ENCODE data around the gene LRBA. TPM values are rescaled to one million over a fixed set of nuclear protein-coding genes. Genes with fewer than 3 reads are reported as not detected.

LRBA gene
- total and polyA plus RNA-seq, 2 donors (not counting 3 experiments of a cell fraction or from before 2014, with no cell fraction given), result 18.0 to 35.1 TPM

DNA sequence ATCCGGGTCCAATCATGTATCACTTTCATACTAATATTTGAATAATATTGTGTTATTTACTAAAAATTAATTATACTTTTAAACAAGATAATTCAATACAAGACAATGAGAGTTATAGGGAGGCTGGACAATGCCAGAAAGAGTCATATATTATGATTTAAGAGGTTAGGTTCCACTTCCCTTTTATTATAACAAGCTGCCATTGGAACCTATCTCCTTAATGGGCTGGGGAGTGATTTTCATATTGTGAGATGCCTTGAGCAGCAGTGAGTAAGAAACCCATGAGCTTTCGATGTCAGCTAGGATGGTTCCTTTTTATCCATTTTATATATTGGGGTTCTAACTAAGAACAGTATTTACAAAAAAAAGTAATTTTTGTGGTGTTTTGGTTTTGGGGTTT lies 341.3 kb downstream of the LRBA start:
- intact Hi-C loops (cut with micrococcal nuclease), result no loop called here
- H3K9me1 ChIP-seq (replicated peaks; ENCODE audit: control insufficient read depth, extremely low read depth, insufficient read depth, low read length), result no peaks in the 10 kb centered on the region
- DNase-seq (ENCODE audit: low read depth, low spot score) (no peak), FAIRE-seq (no peak)
- CTCF ChIA-PET, result no interaction called here
- no peak overlapping the region for H3K4me3 ChIP-seq (replicated peaks in 1 of 3; ENCODE audit: insufficient read depth in 1 of 3, low read depth in 1 of 3, low read length in 3 of 3)
- H3K36me3 ChIP-seq (ENCODE audit: control insufficient read depth in 2 of 2, extremely low read depth in 1 of 2, insufficient read depth in 2 of 2, low read length in 2 of 2), result no peaks in the 10 kb centered on the region
- no peaks in the 10 kb centered on the region for H3K79me2 ChIP-seq (ENCODE audit: control insufficient read depth, insufficient read depth, low read length)
- no peaks in the 10 kb centered on the region for H4K20me1 ChIP-seq (replicated peaks; ENCODE audit: control insufficient read depth, extremely low read depth, insufficient read depth, low read length)
- dilution Hi-C loops (cut with MboI; ENCODE audit: extremely low pct_ligation_motif_present, low sequenced_read_pairs), result no loop called here
- H2AFZ ChIP-seq (ENCODE audit: low read depth, low read length), result no peak overlapping the region
- H3K4me1 ChIP-seq (ENCODE audit: control insufficient read depth, extremely low read depth, insufficient read depth, low read length), result no peaks in the 10 kb centered on the region
- H3K27me3 ChIP-seq (ENCODE audit: control insufficient read depth in 2 of 2, insufficient read depth in 2 of 2, low read length in 2 of 2), result no peaks in the 10 kb centered on the region
- no peak for TF ChIP-seq POLR2A (IDR thresholded peaks at IDR 0.05; ENCODE audit: low read depth, low read length)
- TF ChIP-seq, protein P1, sequence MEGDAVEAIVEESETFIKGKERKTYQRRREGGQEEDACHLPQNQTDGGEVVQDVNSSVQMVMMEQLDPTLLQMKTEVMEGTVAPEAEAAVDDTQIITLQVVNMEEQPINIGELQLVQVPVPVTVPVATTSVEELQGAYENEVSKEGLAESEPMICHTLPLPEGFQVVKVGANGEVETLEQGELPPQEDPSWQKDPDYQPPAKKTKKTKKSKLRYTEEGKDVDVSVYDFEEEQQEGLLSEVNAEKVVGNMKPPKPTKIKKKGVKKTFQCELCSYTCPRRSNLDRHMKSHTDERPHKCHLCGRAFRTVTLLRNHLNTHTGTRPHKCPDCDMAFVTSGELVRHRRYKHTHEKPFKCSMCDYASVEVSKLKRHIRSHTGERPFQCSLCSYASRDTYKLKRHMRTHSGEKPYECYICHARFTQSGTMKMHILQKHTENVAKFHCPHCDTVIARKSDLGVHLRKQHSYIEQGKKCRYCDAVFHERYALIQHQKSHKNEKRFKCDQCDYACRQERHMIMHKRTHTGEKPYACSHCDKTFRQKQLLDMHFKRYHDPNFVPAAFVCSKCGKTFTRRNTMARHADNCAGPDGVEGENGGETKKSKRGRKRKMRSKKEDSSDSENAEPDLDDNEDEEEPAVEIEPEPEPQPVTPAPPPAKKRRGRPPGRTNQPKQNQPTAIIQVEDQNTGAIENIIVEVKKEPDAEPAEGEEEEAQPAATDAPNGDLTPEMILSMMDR (IDR thresholded peaks at IDR 0.05; ENCODE audit: extremely low read depth in 1 of 2, insufficient read depth in 1 of 2, low read depth in 1 of 2, low read length in 2 of 2), result no peak
- no peak for TF ChIP-seq MYC (IDR thresholded peaks at IDR 0.05; ENCODE audit: low read depth, low read length)
- no peak for TF ChIP-seq FOS (IDR thresholded peaks at IDR 0.05; ENCODE audit: borderline replicate concordance, insufficient read depth, low read length)
- no TSS peak for BruUV-seq (replicated peaks)
- no peak overlapping the region for H3K4me2 ChIP-seq (ENCODE audit: insufficient read depth, low read length)
- no peak overlapping the region for H3K9ac ChIP-seq (replicated peaks; ENCODE audit: extremely low read depth, insufficient read depth, low read length)
- POLR2A ChIA-PET, result no interaction called here
- no peaks in the 10 kb centered on the region for H3K9me3 ChIP-seq (replicated peaks; ENCODE audit: control insufficient read depth, insufficient read depth, low read length)
- no peak overlapping the region for H3K27ac ChIP-seq (ENCODE audit: insufficient read depth, low read depth, low read length)

DNA sequence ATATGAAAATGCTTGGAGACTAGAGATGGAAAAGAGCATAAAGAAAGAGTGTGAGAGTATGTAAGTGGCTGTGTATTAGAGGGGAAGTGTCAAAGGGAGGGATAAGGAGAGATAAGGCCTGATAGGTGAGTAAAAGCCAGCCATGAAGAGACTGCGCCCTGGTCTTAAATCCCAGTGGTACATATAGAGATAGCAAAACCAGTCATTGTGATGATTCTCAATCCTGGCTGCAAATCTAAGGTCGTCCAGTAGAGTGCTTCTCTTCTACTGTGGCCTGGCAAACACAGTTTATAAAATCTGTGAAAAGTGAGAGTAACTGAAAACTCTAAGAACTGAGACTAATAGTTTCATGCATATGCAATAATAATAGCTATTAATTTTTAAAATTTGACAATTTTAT lies 346.3 kb downstream of the LRBA start:
- DNase-seq (ENCODE audit: low read depth, low spot score), result no peak
- no peak for FAIRE-seq
- H3K79me2 ChIP-seq (ENCODE audit: control insufficient read depth, insufficient read depth, low read length), result no peaks in the 10 kb centered on the region
- no TSS peak for BruUV-seq (replicated peaks)
- no peaks in the 10 kb centered on the region for H3K9me1 ChIP-seq (replicated peaks; ENCODE audit: control insufficient read depth, extremely low read depth, insufficient read depth, low read length)
- TF ChIP-seq POLR2A (IDR thresholded peaks at IDR 0.05; ENCODE audit: low read depth, low read length) (no peak), JUN (IDR thresholded peaks at IDR 0.05; ENCODE audit: borderline replicate concordance, insufficient read depth, insufficient read length, low read depth) (no peak), POLR2AphosphoS5 (IDR thresholded peaks at IDR 0.05; ENCODE audit: insufficient read depth, low read depth, low read length) (no peak), MYC (IDR thresholded peaks at IDR 0.05; ENCODE audit: low read depth, low read length) (no peak), FOS (IDR thresholded peaks at IDR 0.05; ENCODE audit: borderline replicate concordance, insufficient read depth, low read length) (no peak), EZH2 (IDR thresholded peaks at IDR 0.05; ENCODE audit: borderline replicate concordance, low read depth, low read length, severe bottlenecking) (no peak), GATA2 (IDR thresholded peaks at IDR 0.05; ENCODE audit: insufficient read depth, insufficient read length, low read depth, low read length) (no peak)
- TF ChIP-seq, protein P1 (IDR thresholded peaks at IDR 0.05; ENCODE audit: extremely low read depth in 1 of 2, insufficient read depth in 1 of 2, low read depth in 1 of 2, low read length in 2 of 2), result no peak
- TF ChIP-seq, protein P2, sequence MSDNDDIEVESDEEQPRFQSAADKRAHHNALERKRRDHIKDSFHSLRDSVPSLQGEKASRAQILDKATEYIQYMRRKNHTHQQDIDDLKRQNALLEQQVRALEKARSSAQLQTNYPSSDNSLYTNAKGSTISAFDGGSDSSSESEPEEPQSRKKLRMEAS (IDR thresholded peaks at IDR 0.05; ENCODE audit: insufficient read depth, insufficient read length), result no peak
- H3K4me3 ChIP-seq (replicated peaks in 1 of 3; ENCODE audit: insufficient read depth in 1 of 3, low read depth in 1 of 3, low read length in 3 of 3), result no peak overlapping the region
- dilution Hi-C loops (cut with MboI; ENCODE audit: extremely low pct_ligation_motif_present, low sequenced_read_pairs) (no loop called here), intact Hi-C loops (cut with micrococcal nuclease) (no loop called here)
- peaks cover 9% of the 10 kb centered on the region for H3K4me1 ChIP-seq (ENCODE audit: control insufficient read depth, extremely low read depth, insufficient read depth, low read length)
- no peaks in the 10 kb centered on the region for H3K9me3 ChIP-seq (replicated peaks; ENCODE audit: control insufficient read depth, insufficient read depth, low read length)
- ChIA-PET CTCF (interaction anchor here (1.5 kb wide), 1 partner anchor 198 kb away, joined by 5 read pairs; no protein-coding TSS in a partner anchor), POLR2A (no interaction called here)
- no peak overlapping the region for H3K9ac ChIP-seq (replicated peaks; ENCODE audit: extremely low read depth, insufficient read depth, low read length)
- H3K27ac ChIP-seq (ENCODE audit: insufficient read depth, low read depth, low read length), result no peak overlapping the region
- H3K36me3 ChIP-seq (ENCODE audit: control insufficient read depth in 2 of 2, extremely low read depth in 1 of 2, insufficient read depth in 2 of 2, low read length in 2 of 2), result no peaks in the 10 kb centered on the region
- no peaks in the 10 kb centered on the region for H3K27me3 ChIP-seq (ENCODE audit: control insufficient read depth in 2 of 2, insufficient read depth in 2 of 2, low read length in 2 of 2)
- no peaks in the 10 kb centered on the region for H4K20me1 ChIP-seq (replicated peaks; ENCODE audit: control insufficient read depth, extremely low read depth, insufficient read depth, low read length)
- H3K4me2 ChIP-seq (ENCODE audit: insufficient read depth, low read length), result no peak overlapping the region
- no peak overlapping the region for H2AFZ ChIP-seq (ENCODE audit: low read depth, low read length)
